NCI-H1048 (cell line): Measurements from ENCODE around the gene NPBWR2.

Source experiments
- DNase-seq: peaks from one replicate; lab custom pipeline; 2025; lab: John Stamatoyannopoulos, UW

NPBWR2 gene

DNA sequence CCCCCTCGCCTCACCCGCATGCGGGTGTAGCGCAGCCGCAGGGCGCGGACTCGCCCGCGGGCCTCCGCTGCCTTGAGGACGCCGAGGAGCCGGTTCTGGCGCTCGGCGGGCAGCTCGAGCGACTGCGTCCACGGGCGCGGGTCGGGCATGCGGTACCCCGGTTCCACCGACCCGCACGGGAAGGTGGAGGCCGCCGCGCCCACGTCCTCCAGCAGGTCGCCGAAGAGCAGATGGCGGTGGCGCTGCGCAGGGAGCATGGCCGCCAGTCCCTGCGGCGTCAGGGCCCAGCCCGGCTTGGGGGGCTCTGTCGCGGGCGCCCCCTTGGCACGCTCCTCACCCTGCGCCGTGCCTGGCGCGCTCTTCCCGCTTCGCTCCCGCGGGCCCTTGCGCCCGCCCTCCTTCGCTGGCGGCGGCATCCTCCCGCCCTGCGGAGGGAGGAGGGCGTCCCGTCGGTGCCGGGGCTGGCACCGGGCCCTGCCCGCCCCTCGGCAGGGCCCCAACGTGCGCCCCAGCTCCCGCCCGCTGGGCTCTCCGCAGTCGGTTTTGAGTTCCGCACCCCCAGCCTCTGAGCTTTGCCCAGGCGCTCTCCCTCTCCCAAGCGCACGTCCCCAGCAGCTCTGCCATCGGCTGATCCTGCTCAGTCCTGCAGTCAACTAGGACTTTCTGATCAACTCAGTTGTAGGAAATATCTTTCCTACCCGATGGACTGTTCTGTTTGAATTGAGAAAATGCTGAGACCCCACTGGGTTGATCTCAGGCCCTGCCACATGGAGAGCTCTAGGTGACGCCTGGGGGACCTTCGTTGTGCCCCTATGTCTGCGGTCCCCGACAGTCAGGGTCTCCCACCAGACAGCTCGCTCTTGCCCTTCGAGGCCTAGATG, 23.3 kb downstream of the NPBWR2 start, which contains the start of gene LKAAEAR1:
LKAAEAR1 (minus strand) TSS at position 595 of the 881 bp plus-strand sequence; CDS start at position 416, 179 bp downstream.
- DNase-seq, result no peak

GRCh38 chr20:64083378-64083803, 24.0 kb downstream of the NPBWR2 start:
- DNase-seq, result peak; percentile 48

GRCh38 chr20:64082820-64083377, 24.5 kb downstream of the NPBWR2 start:
- DNase-seq, result no peak

- DNase-seq, result no peak
Measured at GRCh38 chr20:64082126-64082731, 25.1 kb downstream of the NPBWR2 start.

GRCh38 chr20:64081624-64081964, 25.8 kb downstream of the NPBWR2 start:
- no peak for DNase-seq

GRCh38 chr20:64080813-64081623, 26.3 kb downstream of the NPBWR2 start:
- DNase-seq, result no peak

DNA sequence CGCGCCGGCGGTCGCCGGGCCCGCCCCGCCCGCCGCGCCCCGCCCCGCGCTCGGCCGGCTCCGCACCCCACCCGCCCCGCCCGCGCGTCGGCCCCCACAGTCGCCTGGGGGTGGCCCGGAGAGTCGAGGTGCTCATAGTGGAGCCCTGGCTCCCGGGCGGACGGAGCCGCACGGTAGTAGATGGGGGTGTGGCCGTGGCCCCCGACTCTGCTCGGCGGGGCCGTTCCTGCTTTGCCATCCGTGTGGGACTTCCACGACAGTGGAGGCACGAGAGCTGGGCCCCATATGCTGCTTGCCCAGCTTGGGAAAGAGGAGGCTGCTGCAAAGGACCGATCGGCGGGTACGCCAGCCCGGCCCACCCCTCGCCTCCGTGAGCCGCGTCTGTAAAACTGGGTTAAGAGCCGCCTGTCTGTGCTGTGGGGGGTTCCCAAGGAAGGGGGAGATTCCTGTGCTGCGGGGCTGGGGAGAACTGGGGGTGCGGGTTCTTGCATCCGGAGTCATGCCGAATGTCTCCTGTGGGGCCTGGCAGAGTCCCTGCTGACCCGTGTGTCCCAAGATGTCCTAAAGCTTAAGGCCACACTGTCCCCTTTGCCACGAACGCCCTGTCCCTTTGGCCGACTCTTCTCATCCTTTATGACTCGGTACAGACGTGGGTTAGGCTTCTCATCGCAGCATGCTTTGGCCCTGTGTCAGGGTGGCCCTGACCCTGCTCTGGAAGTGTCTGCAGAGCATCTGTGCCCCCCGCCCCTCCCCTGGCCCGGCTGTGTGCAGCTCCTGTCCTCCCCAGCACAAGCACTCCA, 27.2 kb downstream of the NPBWR2 start, which contains the start of gene OPRL1:
OPRL1 (plus strand) TSS at position 70 of the 800 bp plus-strand sequence. CDS start 12,639 bp downstream, outside the sequence.
- no peak for DNase-seq

- DNase-seq, result no peak
Measured at GRCh38 chr20:64079273-64080012, 27.9 kb downstream of the NPBWR2 start, which contains the start of gene RGS19. RGS19 (minus strand) TSS chr20:64079518; CDS start chr20:64076886, 2,632 bp downstream.

DNA sequence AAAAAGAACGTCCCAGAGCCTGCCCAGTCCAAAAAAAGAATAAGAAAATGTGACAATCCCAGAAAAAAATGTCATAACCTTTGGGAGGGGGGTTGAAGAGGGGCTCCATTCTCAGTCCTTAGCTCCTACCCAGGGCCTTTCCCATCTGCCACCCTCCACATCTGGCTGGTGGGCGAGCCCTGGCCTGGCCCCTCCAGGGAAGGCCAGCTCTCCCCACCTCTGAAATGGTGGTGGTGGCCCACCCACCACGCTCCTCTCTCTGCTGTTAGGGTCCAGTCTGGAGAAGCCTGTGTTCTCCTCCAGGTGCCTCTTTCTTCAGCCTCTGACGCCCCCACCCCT, 28.5 kb downstream of the NPBWR2 start:
- DNase-seq, result no peak

DNA sequence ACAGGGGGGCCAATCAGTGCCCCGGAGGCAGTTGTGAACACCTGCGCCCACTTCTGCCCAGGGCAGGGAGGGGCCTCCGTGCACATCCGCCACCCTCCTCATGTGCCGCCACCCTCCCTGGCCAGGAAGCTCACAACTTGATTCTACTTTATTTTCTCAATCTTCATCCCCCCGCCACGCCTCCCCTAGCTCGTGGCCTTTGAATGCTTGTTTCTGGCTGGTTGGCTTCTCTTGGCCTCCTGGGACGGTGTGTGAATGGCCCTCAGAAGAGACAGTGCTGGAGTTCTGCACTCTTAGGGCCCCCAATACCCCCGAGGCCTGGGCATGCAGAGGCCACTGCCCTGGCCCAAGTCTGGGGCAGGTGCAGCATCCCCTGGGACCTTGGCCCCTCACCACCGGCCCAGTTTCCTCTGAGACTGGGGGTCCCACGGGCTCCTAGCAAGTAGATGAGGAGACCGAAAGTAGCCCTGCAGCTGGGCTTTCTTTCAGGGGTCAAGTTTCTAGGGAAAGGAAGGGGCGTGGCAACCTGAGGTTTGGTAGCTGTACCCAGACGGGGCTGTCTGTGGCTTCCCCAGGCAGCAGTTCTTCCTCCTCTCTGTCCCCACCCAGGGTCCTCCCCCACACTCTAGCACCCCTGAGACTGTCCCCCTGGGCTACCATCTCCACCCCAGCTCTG, 29.4 kb downstream of the NPBWR2 start:
- DNase-seq, result no peak

DNA sequence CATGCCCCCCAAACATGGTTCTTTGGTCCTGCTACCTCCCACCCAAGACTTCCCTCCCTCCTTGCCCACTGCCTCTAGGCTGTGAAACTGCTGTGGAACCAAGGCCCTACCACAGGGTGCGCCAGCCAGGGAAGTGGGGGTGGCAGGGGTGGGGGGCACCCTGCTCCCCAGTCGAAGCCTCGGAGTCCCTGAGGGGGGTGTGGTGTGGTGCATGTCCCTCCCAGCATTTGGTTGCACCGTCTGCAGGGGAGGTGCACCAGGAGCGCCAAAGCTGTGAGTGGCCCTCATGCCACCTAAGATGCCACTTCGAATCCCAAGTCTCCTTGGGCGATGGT, 29.9 kb downstream of the NPBWR2 start:
- DNase-seq, result no peak

DNA sequence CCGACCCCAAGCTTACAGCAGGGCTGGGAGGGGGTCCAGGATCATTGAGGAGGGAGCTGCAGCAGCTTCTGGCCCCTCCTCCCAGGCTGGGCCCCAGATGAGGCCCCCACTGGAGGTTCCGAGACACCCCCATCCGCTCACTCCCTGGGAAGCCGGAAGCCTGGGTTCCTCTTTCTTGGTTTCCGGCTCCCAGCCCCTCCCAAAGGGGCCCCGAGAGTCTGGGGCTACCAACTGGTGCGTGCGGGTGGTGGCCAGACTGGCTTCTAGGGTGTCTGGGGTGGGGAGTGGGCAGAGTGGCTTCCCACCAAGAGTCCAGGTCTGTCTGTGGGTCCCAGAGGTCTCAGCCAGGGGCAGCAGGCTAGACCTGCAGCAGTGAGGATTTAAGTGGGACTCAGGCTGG, 30.3 kb downstream of the NPBWR2 start:
- no peak for DNase-seq

DNA sequence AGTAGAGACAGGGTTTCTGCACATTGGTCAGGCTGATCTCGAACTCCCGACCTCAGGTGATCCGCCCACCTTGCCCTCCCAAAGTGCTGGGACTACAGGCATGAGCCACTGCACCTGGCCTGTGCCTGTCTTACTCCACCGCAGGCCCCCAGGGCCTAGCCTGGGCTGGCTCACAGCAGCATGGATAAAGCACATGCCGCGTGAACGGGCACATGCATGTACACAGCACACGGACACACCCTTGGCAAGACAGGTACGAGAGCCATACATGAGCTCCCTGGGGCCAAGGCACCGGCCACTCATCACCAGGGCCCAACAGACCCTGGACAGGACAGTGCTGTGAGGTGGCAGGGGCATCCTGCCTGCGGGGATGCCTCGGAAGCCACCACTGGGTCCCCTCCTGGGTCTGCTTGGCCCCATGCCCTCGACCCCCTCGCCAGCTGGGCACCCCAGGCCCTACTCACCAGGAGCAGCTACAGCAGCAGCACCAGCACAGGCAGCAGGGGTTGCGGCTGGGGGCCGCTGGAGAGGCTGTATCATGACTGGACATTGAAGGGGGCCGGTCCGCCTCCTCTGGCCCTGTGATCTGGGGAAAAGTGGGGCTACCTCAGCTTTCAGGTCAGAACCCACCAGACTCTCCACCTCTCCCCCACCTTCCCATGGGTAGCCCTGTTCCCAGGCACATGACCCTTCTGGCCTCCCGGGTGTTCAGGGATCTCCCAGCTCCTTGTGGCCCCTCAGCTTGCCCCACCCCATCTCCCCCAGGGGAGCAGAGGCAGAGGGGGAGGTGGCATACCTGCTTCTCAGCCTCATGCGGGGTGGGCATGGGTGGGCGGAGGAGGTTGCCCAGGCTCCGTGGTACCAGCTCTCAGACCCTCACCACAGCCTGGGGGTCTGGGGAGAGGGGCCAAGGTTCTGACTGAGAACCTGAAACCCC, 31.0 kb downstream of the NPBWR2 start:
- DNase-seq, result no peak

DNA sequence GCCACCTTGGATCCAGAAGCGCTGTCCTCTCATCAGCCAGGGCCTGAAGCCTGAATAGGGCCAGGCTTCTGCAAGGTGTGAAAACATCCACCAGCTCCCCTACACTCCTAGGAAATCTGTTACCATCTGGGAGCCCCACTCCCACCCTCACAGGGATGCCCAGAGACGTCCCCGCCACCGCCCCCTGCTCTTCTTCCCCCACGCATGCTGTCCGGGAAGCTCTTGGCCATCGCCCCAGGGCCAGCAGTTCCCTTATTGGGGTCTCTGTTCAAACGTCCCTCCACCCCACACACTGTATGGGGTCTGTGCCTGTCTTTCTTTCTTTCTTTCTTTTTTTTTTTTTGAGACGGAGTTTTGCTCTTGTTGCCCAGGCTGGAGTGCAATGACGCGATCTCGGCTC, 31.8 kb downstream of the NPBWR2 start:
- DNase-seq, result no peak

DNA sequence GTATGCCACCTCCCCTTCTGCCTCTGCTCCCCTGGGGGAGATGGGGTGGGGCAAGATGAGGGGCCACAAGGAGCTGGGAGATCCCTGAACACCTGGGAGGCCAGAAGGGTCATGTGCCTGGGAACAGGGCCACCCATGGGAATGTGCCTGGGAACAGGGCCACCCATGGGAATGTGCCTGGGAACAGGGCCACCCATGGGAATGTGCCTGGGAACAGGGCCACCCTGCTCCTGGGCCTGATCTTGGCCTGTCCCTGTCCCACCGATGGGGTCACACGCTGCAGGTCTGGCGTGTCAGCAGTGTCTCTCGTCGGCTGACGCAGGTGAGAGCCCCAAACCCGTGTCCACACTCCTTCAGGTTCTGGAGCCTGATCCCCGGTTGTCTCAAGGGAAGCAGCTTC, 32.4 kb downstream of the NPBWR2 start:
- no peak for DNase-seq

- no peak for DNase-seq
Measured at GRCh38 chr20:64074184-64074789, 33.1 kb downstream of the NPBWR2 start.

GRCh38 chr20:64073476-64074183, 33.7 kb downstream of the NPBWR2 start:
- no peak for DNase-seq

DNA sequence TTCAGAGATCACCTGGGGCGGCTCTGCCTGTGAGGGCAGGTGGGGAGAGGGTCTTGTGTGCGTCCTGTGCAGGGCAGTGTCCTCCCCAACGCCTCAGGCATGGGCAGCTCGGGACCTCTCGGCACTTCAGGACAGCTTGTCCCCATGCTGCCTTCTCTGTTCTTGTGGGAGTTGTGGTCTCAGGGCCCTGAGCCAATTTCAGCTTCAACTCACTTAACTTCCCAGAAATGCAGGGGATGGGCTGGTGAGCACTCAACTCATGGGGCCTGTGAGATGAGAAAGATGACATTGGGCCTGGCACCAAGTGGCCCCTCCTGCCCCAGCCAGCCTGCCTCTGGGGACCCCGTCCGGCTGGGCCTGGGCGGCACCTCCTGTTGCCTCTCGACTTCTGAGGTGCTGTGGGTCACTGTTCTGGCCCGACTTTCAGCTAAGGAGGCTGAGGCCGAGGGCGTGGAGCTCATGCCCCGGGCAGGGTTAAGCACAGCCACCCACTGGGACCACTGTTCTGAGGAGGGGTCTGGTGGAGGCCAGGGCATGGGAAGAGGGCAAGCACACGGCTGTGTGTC, 34.8 kb downstream of the NPBWR2 start:
- DNase-seq, result no peak
